ENCODE results near the gene SUPT3H. TPM values are rescaled to one million over a fixed set of nuclear protein-coding genes. Genes with fewer than 3 reads are reported as not detected.
"Not testable (repeated sequence)": the region's sequence is repeated elsewhere in the genome, so short reads cannot be mapped to it uniquely, and the experiment has no call there.

Gene SUPT3H
- total RNA-seq, 1 donor from 2014 or later = 2.9 TPM

- no peak for ATAC-seq
Measured at GRCh38 chr6:44935693-44936300, 441.9 kb downstream of the SUPT3H start.

- no peak for ATAC-seq
Measured at GRCh38 chr6:44933108-44933507, 444.6 kb downstream of the SUPT3H start.

- no peak for ATAC-seq
Measured at GRCh38 chr6:44932651-44933091, 445.1 kb downstream of the SUPT3H start.

- ATAC-seq = no peak
Measured at GRCh38 chr6:44931385-44931784, 446.3 kb downstream of the SUPT3H start.

GRCh38 chr6:44926556-44926955 is 451.2 kb downstream of the SUPT3H start:
- ATAC-seq = no peak

GRCh38 chr6:44925100-44925739 is 452.5 kb downstream of the SUPT3H start:
- no peak for ATAC-seq

GRCh38 chr6:44923444-44923843 is 454.3 kb downstream of the SUPT3H start:
- ATAC-seq = no peak

GRCh38 chr6:44921798-44922197 is 455.9 kb downstream of the SUPT3H start:
- ATAC-seq = no peak

- ATAC-seq = no peak
Measured at GRCh38 chr6:44920952-44921491, 456.7 kb downstream of the SUPT3H start.

- no peak for ATAC-seq
Measured at GRCh38 chr6:44918671-44919296, 458.9 kb downstream of the SUPT3H start.

GRCh38 chr6:44917430-44917829 is 460.3 kb downstream of the SUPT3H start:
- ATAC-seq = no peak

GRCh38 chr6:44915111-44915510 is 462.6 kb downstream of the SUPT3H start:
- no peak for ATAC-seq

GRCh38 chr6:44914141-44914540 is 463.6 kb downstream of the SUPT3H start:
- ATAC-seq = no peak

- ATAC-seq = no peak
Measured at GRCh38 chr6:44906761-44907160, 471.0 kb downstream of the SUPT3H start.

- ATAC-seq = not testable (repeated sequence)
Measured at GRCh38 chr6:44900358-44900757, 477.4 kb downstream of the SUPT3H start.

- ATAC-seq = no peak
Measured at GRCh38 chr6:44898296-44898930, 479.3 kb downstream of the SUPT3H start.

- no peak for ATAC-seq
Measured at GRCh38 chr6:44897316-44897715, 480.4 kb downstream of the SUPT3H start.

GRCh38 chr6:44896701-44897100 is 481.0 kb downstream of the SUPT3H start:
- ATAC-seq = no peak

GRCh38 chr6:44892579-44892978 is 485.2 kb downstream of the SUPT3H start:
- no peak for ATAC-seq

GRCh38 chr6:44879071-44879470 is 498.7 kb downstream of the SUPT3H start:
- not testable (repeated sequence) for ATAC-seq

GRCh38 chr6:44876638-44877037 is 501.1 kb downstream of the SUPT3H start:
- not testable (repeated sequence) for ATAC-seq

- no peak for ATAC-seq
Measured at GRCh38 chr6:44869321-44869897, 508.3 kb downstream of the SUPT3H start.

GRCh38 chr6:44868910-44869309 is 508.8 kb downstream of the SUPT3H start:
- ATAC-seq = no peak
